Peyer's patch (tissue), 4 donors: Measurements from ENCODE around the gene SLAMF8.

Experiments used
- CTCF ChIP-seq, 6 experiments: fragments of 450-650 bp in 4 of 6; fragments of 200-600 bp in 2 of 6; sonication (generic) in 1 of 6; IDR thresholded peaks; one replicate each; pipeline ENCODE4 v1.5.1; 2017 to 2019; ENCODE audit warnings: antibody characterized with exemption in 6 of 6, mild to moderate bottlenecking in 3 of 6, moderate library complexity in 1 of 6
- POLR2A ChIP-seq, 2 donors: fragments of 450-650 bp; IDR thresholded peaks; one replicate each; pipeline ENCODE4 v1.5.1; 2017; ENCODE audit warnings: antibody characterized with exemption in 2 of 2, mild to moderate bottlenecking in 2 of 2, moderate library complexity in 2 of 2

DNA sequence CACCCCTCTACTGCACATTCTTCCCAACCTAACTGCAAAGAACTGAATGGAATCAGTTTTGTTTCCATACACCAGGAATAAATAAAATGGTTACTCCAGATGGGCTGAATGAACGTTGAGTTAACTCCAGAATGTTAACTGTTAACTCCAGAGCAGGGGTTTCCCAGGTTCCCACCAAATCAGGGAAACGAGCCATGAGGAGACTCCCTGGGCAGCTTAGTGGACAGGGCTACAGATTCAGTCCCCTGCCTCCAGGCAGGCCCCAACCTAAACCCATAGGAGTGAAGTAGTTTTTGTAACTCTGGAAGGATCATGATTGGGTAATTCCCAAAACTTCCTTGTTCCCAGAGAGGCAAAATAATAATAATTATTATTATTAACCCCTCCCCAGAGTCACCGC lies 21.7 kb downstream of the SLAMF8 start:
- TF ChIP-seq CTCF (IDR thresholded peaks at IDR 0.05) (no peak), POLR2A (IDR thresholded peaks at IDR 0.05) (no peak)
